ENCODE results near the gene ADCY7. TPM values are rescaled to one million over a fixed set of nuclear protein-coding genes. Genes with fewer than 3 reads are reported as not detected.

The ADCY7 gene
- total RNA-seq, 1 experiment from 2014 or later, result 4.0 TPM

- H2BK20ac ChIP-seq (ENCODE audit: low read depth, low read length, poor library complexity, severe bottlenecking), result no peak overlapping the region
- no peak overlapping the region for H3K4me2 ChIP-seq (ENCODE audit: insufficient read depth, insufficient read length, low read length)
- Mint-ChIP-seq H3K27ac (no peak overlapping the region), H3K4me3 (no peak overlapping the region), H3K9me3 (no peaks in the 10 kb centered on the region), H3K36me3 (ENCODE audit: insufficient read depth in 1 of 3, low read depth in 3 of 3) (no peaks in the 10 kb centered on the region), H3K4me1 (no peaks in the 10 kb centered on the region), H3K27me3 (ENCODE audit: low read depth) (no peaks in the 10 kb centered on the region)
- peak; percentile 13 for DNase-seq
- no peak overlapping the region for H2AK5ac ChIP-seq (ENCODE audit: insufficient read length, low read length)
- H3K4me1 ChIP-seq (ENCODE audit: insufficient read depth, low read length), result no peaks in the 10 kb centered on the region
- H2BK12ac ChIP-seq (ENCODE audit: insufficient read length, low read depth, low read length), result no peak overlapping the region
- H4K20me1 ChIP-seq (ENCODE audit: control insufficient read depth, insufficient read depth, insufficient read length), result no peaks in the 10 kb centered on the region
- no peak overlapping the region for H3K18ac ChIP-seq (ENCODE audit: insufficient read length, low read depth, low read length)
- no peak overlapping the region for H2BK120ac ChIP-seq (ENCODE audit: low read depth, low read length, poor library complexity, severe bottlenecking)
- no peak overlapping the region for H4K8ac ChIP-seq (replicated peaks; ENCODE audit: insufficient read length, low read depth, low read length)
- no peak overlapping the region for H2BK15ac ChIP-seq (ENCODE audit: low read depth, low read length)
- no peak overlapping the region for H3K23ac ChIP-seq (ENCODE audit: insufficient read length, low read depth, low read length)
- no peaks in the 10 kb centered on the region for H3K27me3 ChIP-seq (ENCODE audit: insufficient read depth, low read length)
- TF ChIP-seq CTCF (conservative IDR thresholded peaks at IDR 0.05), result no peak
- H3K9me3 ChIP-seq (ENCODE audit: control insufficient read depth, low read depth, low read length), result no peaks in the 10 kb centered on the region
- no peaks in the 10 kb centered on the region for H3K79me2 ChIP-seq (ENCODE audit: insufficient read depth, low read length)
- no peaks in the 10 kb centered on the region for H3K79me1 ChIP-seq (ENCODE audit: insufficient read depth, low read depth, low read length, poor library complexity, severe bottlenecking)
- H3K14ac ChIP-seq (ENCODE audit: insufficient read depth, low read length), result 0 out of 2 replicates have a peak overlapping the region, but pooled peaks have one; percentile 53
- no peak overlapping the region for H4K91ac ChIP-seq (ENCODE audit: insufficient read length, low read depth, low read length)
- WGBS (ENCODE audit: extremely low coverage, insufficient read length, low lambda C conversion rate), result no CpG with 5 or more reads among the region's 25 CpGs
- H2BK5ac ChIP-seq (ENCODE audit: insufficient read length, low read length), result no peak overlapping the region
- no peak overlapping the region for H3K56ac ChIP-seq (ENCODE audit: insufficient read length, low read depth, low read length)
- no peak overlapping the region for H3K9ac ChIP-seq (ENCODE audit: extremely low read depth, insufficient read length, low read length)
- no peak overlapping the region for H3T11ph ChIP-seq (ENCODE audit: low read length)
- no peak overlapping the region for H3K4ac ChIP-seq (ENCODE audit: low read depth, low read length)
- no peak overlapping the region for H3K27ac ChIP-seq (ENCODE audit: insufficient read length, low read depth, low read length)
- H2AFZ ChIP-seq (ENCODE audit: low read length), result no peak overlapping the region
- H3K23me2 ChIP-seq (ENCODE audit: insufficient read length, low read depth, low read length, poor library complexity, severe bottlenecking), result no peaks in the 10 kb centered on the region
- H4K5ac ChIP-seq (ENCODE audit: insufficient read length, low read depth, low read length), result no peak overlapping the region
These were observed 38.4 kb downstream of the ADCY7 start for GRCh38 chr16:50304467-50305440.

All from H9 (cell line).